ENCODE data around the gene AQP5. TPM values are rescaled to one million over a fixed set of nuclear protein-coding genes. Genes with fewer than 3 reads are reported as not detected.

AQP5 gene
- total and polyA plus RNA-seq, 5 donors from 2014 or later, result not detected

GRCh38 chr12:49965836-49966235, 4.2 kb downstream of the AQP5 start:
- H3K4me1 Mint-ChIP-seq, result peaks cover 0 to 11% (median 3%) of the 10 kb centered on the region in 4 donors
- H3K27me3 Mint-ChIP-seq, result peaks cover 52% of the 10 kb centered on the region
- Histone ChIP-seq H3K9me3 (ENCODE audit: control insufficient read depth in 2 of 2, low read length in 2 of 2) (no peaks in the 10 kb centered on the region), H3K27ac (ENCODE audit: insufficient read depth, low read length, poor library complexity, severe bottlenecking) (no peak overlapping the region), H3K4me1 (ENCODE audit: control insufficient read depth, insufficient read depth, low read length, poor library complexity, severe bottlenecking) (peaks cover 18% of the 10 kb centered on the region), H3K36me3 (ENCODE audit: control insufficient read depth, insufficient read depth, low read length) (no peaks in the 10 kb centered on the region), H3K27me3 (ENCODE audit: control insufficient read depth, insufficient read depth, low read length) (peaks cover 2% of the 10 kb centered on the region), H3K4me3 (ENCODE audit: low read depth, low read length) (no peak overlapping the region)
- H3K4me3 Mint-ChIP-seq, result peak overlapping the region in 1 of 4 donors; percentile 3
- DNase-seq (no peak), ATAC-seq (ENCODE audit: low read depth in 2 of 2) (no peak)
- no peaks in the 10 kb centered on the region for H3K36me3 Mint-ChIP-seq
- no peak overlapping the region for H3K27ac Mint-ChIP-seq
- H3K9me3 Mint-ChIP-seq, result peaks cover 0 to 1% (median 0%) of the 10 kb centered on the region in 7 donors

- Histone ChIP-seq H3K4me1 (ENCODE audit: control insufficient read depth, insufficient read depth, low read length, poor library complexity, severe bottlenecking) (peaks cover 11% of the 10 kb centered on the region), H3K27ac (ENCODE audit: insufficient read depth, low read length, poor library complexity, severe bottlenecking) (no peak overlapping the region), H3K36me3 (ENCODE audit: control insufficient read depth, insufficient read depth, low read length) (no peaks in the 10 kb centered on the region), H3K4me3 (ENCODE audit: low read depth, low read length) (no peak overlapping the region), H3K27me3 (ENCODE audit: control insufficient read depth, insufficient read depth, low read length) (peaks cover 2% of the 10 kb centered on the region), H3K9me3 (ENCODE audit: control insufficient read depth in 2 of 2, low read length in 2 of 2) (no peaks in the 10 kb centered on the region)
- peaks cover 0 to 9% (median 3%) of the 10 kb centered on the region in 4 donors for H3K4me1 Mint-ChIP-seq
- ATAC-seq (ENCODE audit: low read depth in 2 of 2) (no peak), DNase-seq (no peak)
- H3K9me3 Mint-ChIP-seq, result peaks cover 0 to 1% (median 0%) of the 10 kb centered on the region in 7 donors
- H3K27ac Mint-ChIP-seq, result no peak overlapping the region
- peak overlapping the region; percentile 11 to 90 (median 64) for H3K4me3 Mint-ChIP-seq
- peaks cover 51% of the 10 kb centered on the region for H3K27me3 Mint-ChIP-seq
- H3K36me3 Mint-ChIP-seq, result no peaks in the 10 kb centered on the region
These were observed 4.9 kb downstream of the AQP5 start for GRCh38 chr12:49966511-49967041.

GRCh38 chr12:49967042-49967776, 5.5 kb downstream of the AQP5 start:
- Histone ChIP-seq H3K36me3 (ENCODE audit: control insufficient read depth, insufficient read depth, low read length) (no peaks in the 10 kb centered on the region), H3K27ac (ENCODE audit: insufficient read depth, low read length, poor library complexity, severe bottlenecking) (no peak overlapping the region), H3K9me3 (ENCODE audit: control insufficient read depth in 2 of 2, low read length in 2 of 2) (no peaks in the 10 kb centered on the region), H3K4me3 (ENCODE audit: low read depth, low read length) (peak overlapping the region; percentile 44), H3K4me1 (ENCODE audit: control insufficient read depth, insufficient read depth, low read length, poor library complexity, severe bottlenecking) (peaks cover 11% of the 10 kb centered on the region), H3K27me3 (ENCODE audit: control insufficient read depth, insufficient read depth, low read length) (peaks cover 2% of the 10 kb centered on the region)
- Mint-ChIP-seq H3K36me3 (no peaks in the 10 kb centered on the region), H3K9me3 (peaks cover 0 to 1% (median 0%) of the 10 kb centered on the region in 7 donors), H3K4me3 (peak overlapping the region; percentile 58 to 90 (median 80)), H3K27me3 (peaks cover 48% of the 10 kb centered on the region), H3K27ac (peak overlapping the region in 1 of 3 donors; percentile 52), H3K4me1 (peaks cover 0 to 7% (median 3%) of the 10 kb centered on the region in 4 donors)
- peak; percentile 82 to 84 for ATAC-seq (ENCODE audit: low read depth in 2 of 2)
- DNase-seq, result peak; percentile 82 to 92 (median 92)

- Mint-ChIP-seq H3K9me3 (peaks cover 0 to 1% (median 0%) of the 10 kb centered on the region in 7 donors), H3K27me3 (peaks cover 42% of the 10 kb centered on the region), H3K27ac (no peak overlapping the region), H3K4me1 (peaks cover 0 to 6% (median 2%) of the 10 kb centered on the region in 4 donors), H3K4me3 (peak overlapping the region in 2 of 4 donors; percentile 76 to 83), H3K36me3 (no peaks in the 10 kb centered on the region)
- H3K4me3 ChIP-seq (ENCODE audit: low read depth, low read length), result no peak overlapping the region
- no peaks in the 10 kb centered on the region for H3K36me3 ChIP-seq (ENCODE audit: control insufficient read depth, insufficient read depth, low read length)
- H3K4me1 ChIP-seq (ENCODE audit: control insufficient read depth, insufficient read depth, low read length, poor library complexity, severe bottlenecking), result peaks cover 11% of the 10 kb centered on the region
- no peaks in the 10 kb centered on the region for H3K9me3 ChIP-seq (ENCODE audit: control insufficient read depth in 2 of 2, low read length in 2 of 2)
- no peak overlapping the region for H3K27ac ChIP-seq (ENCODE audit: insufficient read depth, low read length, poor library complexity, severe bottlenecking)
- H3K27me3 ChIP-seq (ENCODE audit: control insufficient read depth, insufficient read depth, low read length), result peaks cover 2% of the 10 kb centered on the region
- ATAC-seq (ENCODE audit: low read depth in 2 of 2) (no peak), DNase-seq (no peak)
These were observed 6.1 kb downstream of the AQP5 start for GRCh38 chr12:49967777-49968250.

- peaks cover 0 to 6% (median 2%) of the 10 kb centered on the region in 4 donors for H3K4me1 Mint-ChIP-seq
- ATAC-seq (ENCODE audit: low read depth in 2 of 2), result no peak
- Histone ChIP-seq H3K9me3 (ENCODE audit: control insufficient read depth in 2 of 2, low read length in 2 of 2) (no peaks in the 10 kb centered on the region), H3K27me3 (ENCODE audit: control insufficient read depth, insufficient read depth, low read length) (peaks cover 2% of the 10 kb centered on the region), H3K4me1 (ENCODE audit: control insufficient read depth, insufficient read depth, low read length, poor library complexity, severe bottlenecking) (peaks cover 11% of the 10 kb centered on the region), H3K27ac (ENCODE audit: insufficient read depth, low read length, poor library complexity, severe bottlenecking) (no peak overlapping the region), H3K36me3 (ENCODE audit: control insufficient read depth, insufficient read depth, low read length) (no peaks in the 10 kb centered on the region), H3K4me3 (ENCODE audit: low read depth, low read length) (no peak overlapping the region)
- DNase-seq, result no peak
- H3K4me3 Mint-ChIP-seq, result no peak overlapping the region
- peaks cover 36% of the 10 kb centered on the region for H3K27me3 Mint-ChIP-seq
- peaks cover 0 to 1% (median 0%) of the 10 kb centered on the region in 7 donors for H3K9me3 Mint-ChIP-seq
- H3K36me3 Mint-ChIP-seq, result no peaks in the 10 kb centered on the region
- no peak overlapping the region for H3K27ac Mint-ChIP-seq
These were observed 6.8 kb downstream of the AQP5 start for GRCh38 chr12:49968471-49968870.

GRCh38 chr12:49969027-49969426, 7.4 kb downstream of the AQP5 start:
- ATAC-seq (ENCODE audit: low read depth in 2 of 2), result no peak
- H3K27me3 Mint-ChIP-seq, result peaks cover 30% of the 10 kb centered on the region
- H3K9me3 Mint-ChIP-seq, result peaks cover 0 to 1% (median 0%) of the 10 kb centered on the region in 7 donors
- no peak for DNase-seq
- no peaks in the 10 kb centered on the region for H3K9me3 ChIP-seq (ENCODE audit: control insufficient read depth in 2 of 2, low read length in 2 of 2)
- peak overlapping the region in 1 of 4 donors; percentile 14 for H3K4me3 Mint-ChIP-seq
- no peak overlapping the region for H3K27ac Mint-ChIP-seq
- no peaks in the 10 kb centered on the region for H3K36me3 ChIP-seq (ENCODE audit: control insufficient read depth, insufficient read depth, low read length)
- H3K27ac ChIP-seq (ENCODE audit: insufficient read depth, low read length, poor library complexity, severe bottlenecking), result no peak overlapping the region
- peaks cover 0 to 6% (median 2%) of the 10 kb centered on the region in 4 donors for H3K4me1 Mint-ChIP-seq
- H3K4me3 ChIP-seq (ENCODE audit: low read depth, low read length), result no peak overlapping the region
- H3K4me1 ChIP-seq (ENCODE audit: control insufficient read depth, insufficient read depth, low read length, poor library complexity, severe bottlenecking), result peaks cover 11% of the 10 kb centered on the region
- peaks cover 2% of the 10 kb centered on the region for H3K27me3 ChIP-seq (ENCODE audit: control insufficient read depth, insufficient read depth, low read length)
- H3K36me3 Mint-ChIP-seq, result no peaks in the 10 kb centered on the region

- ATAC-seq (ENCODE audit: low read depth in 2 of 2), result no peak
- no peak for DNase-seq
- peaks cover 0 to 1% (median 0%) of the 10 kb centered on the region in 7 donors for H3K9me3 Mint-ChIP-seq
- H3K9me3 ChIP-seq (ENCODE audit: control insufficient read depth in 2 of 2, low read length in 2 of 2), result no peaks in the 10 kb centered on the region
- no peaks in the 10 kb centered on the region for H3K36me3 ChIP-seq (ENCODE audit: control insufficient read depth, insufficient read depth, low read length)
- no peak overlapping the region for H3K4me3 ChIP-seq (ENCODE audit: low read depth, low read length)
- H3K36me3 Mint-ChIP-seq, result no peaks in the 10 kb centered on the region
- H3K4me1 Mint-ChIP-seq, result peaks cover 0 to 6% (median 2%) of the 10 kb centered on the region in 4 donors
- H3K4me1 ChIP-seq (ENCODE audit: control insufficient read depth, insufficient read depth, low read length, poor library complexity, severe bottlenecking), result peaks cover 11% of the 10 kb centered on the region
- peaks cover 22% of the 10 kb centered on the region for H3K27me3 Mint-ChIP-seq
- H3K27ac ChIP-seq (ENCODE audit: insufficient read depth, low read length, poor library complexity, severe bottlenecking), result no peak overlapping the region
- H3K4me3 Mint-ChIP-seq, result no peak overlapping the region
- H3K27ac Mint-ChIP-seq, result no peak overlapping the region
- peaks cover 2% of the 10 kb centered on the region for H3K27me3 ChIP-seq (ENCODE audit: control insufficient read depth, insufficient read depth, low read length)
These were observed 8.2 kb downstream of the AQP5 start for GRCh38 chr12:49969651-49970429.

All from CD4-positive, CD25-positive, alpha-beta regulatory T cell (primary cell).